Erythroblast (primary cell): ENCODE data around the gene MMGT1.

Source experiments
- GATA1 ChIP-seq: IDR thresholded peaks from 2 replicates; pipeline ENCODE4 v1.6.1; 2011; ENCODE audit warnings: low read depth, mild to moderate bottlenecking, control low read depth, low read length, moderate library complexity
- POLR2A ChIP-seq: IDR thresholded peaks from 2 replicates; pipeline ENCODE4 v1.6.1; 2011; ENCODE audit warnings: mild to moderate bottlenecking, low read length

- TF ChIP-seq POLR2A (no peak), GATA1 (no peak)
Measured at GRCh38 chrX:136021160-136021559, 47.4 kb upstream of the MMGT1 start.
